Occipital lobe (tissue), 2 donors: Measurements from ENCODE around the gene LARP4B. TPM values are rescaled to one million over a fixed set of nuclear protein-coding genes. Genes with fewer than 3 reads are reported as not detected.
"Not testable (repeated sequence)": the region's sequence is repeated elsewhere in the genome, so short reads cannot be mapped to it uniquely, and the experiment has no call there.

Experiments used
- DNase-seq: peaks from one replicate; lab custom pipeline; 2025; lab: John Stamatoyannopoulos, UW
- total RNA-seq: library from RNA; depleted of rRNA; stranded (reverse); fragments of >200 nt; gene quantifications from one replicate; pipeline ENCODE4 v1.2.3, GENCODE V29; 2014

Gene LARP4B
- total RNA-seq, 1 donor from 2014 or later: 29.5 TPM

DNA sequence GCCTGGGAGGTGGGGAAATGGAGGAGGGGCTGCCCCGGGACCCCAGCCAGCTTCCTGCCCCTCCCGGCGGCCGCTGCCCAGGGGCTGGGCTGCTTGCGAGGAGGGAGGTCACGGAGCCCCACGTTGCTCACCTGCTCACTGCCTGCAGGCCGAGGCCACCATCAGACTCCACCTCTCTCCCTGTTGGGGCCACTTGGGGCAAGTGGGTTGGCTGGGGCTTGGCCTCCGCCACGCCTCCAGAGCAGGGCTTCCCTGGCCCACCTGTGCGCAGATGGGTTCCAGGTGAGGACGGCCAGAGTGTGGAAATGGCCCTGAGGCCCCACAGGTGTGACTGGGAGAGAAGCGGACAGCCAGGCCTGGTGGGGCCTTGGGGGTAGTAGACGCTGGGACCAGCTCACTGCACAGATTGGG, 159.3 kb downstream of the LARP4B start:
- DNase-seq: no peak

DNA sequence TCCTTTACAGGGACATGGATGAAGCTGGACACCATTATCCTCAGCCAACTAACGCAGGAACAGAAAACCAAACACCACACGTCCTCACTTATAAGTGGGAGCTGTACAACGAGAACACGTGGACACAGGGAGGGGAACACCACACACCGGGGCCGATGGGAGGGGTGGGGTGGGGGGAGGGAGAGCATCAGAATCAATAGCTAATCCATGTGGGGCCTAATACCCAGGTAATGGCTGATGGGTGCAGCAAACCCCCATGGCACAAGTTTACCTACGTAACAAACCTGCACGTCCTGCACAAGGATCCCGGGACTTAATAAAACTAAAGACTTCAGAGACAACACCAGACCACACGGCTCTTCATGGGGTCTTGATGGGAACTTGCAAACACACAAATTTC, 159.9 kb downstream of the LARP4B start:
- DNase-seq: no peak

DNA sequence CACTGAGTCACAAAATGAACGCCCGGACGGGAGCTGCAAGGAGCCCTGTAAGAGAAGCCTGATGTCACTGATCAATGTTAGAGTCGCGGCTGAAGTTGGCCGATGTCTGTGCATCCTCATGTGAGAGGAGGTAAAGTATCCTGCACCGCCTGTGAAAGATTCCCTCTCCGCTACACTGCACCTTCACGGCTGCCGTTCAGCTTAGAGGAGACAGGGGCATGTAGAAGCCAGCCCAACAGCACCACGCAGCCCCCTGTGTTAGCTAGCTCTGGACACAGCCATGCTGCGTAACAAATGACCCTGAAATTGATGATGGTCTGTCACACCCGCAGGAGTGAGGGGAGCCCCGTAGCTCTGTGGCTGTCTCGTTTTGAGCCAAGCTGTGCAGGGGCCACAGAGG, 160.5 kb downstream of the LARP4B start:
- DNase-seq: no peak

DNA sequence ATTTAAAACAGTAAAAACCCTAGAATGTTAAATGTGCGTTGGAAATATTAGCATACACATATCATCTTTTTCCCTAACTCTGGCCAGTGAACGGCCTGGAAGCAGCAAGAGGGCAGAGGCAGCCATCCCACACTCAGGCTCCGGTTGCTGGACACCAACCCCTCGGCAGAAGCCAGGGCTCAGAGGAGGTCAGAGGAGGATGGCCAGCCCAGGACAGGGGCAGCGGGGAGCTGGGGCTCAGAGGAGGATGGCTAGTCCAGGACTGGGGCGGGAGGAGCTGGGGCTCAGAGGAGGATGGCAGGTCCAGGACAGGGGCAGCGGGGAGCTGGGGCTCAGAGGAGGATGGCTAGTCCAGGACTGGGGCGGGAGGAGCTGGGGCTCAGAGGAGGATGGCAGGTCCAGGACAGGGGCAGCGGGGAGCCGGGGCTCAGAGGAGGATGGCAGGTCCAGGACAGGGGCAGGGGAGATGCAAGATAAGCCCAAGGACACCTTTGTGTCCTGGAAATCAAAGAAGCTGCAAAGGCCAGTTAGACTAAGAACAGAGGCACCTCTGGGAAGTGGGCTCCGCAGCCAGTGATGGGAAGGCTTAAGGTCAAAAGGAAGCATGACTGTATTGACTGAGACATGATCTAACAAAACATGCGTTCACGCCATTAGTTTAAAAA, 161.3 kb downstream of the LARP4B start:
- not testable (repeated sequence) for DNase-seq

DNA sequence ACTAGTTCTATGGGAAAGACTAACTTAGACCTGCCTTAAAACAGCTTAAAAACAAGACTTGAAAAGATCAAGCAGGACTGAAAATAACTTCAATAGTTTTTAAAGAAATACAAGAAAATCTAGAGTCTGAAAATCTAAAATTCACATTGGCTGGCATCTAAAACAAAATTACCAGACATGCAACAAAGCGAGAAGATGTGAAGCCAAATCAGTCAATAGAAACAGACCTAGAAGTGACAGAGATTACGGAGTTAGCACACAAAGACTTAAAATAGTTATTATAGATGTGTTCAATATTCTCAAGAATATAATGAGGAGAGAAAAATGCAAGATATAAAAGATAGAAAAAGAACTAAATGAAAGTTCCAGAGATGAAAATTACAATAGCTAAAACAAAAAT, 163.7 kb downstream of the LARP4B start:
- DNase-seq: no peak

DNA sequence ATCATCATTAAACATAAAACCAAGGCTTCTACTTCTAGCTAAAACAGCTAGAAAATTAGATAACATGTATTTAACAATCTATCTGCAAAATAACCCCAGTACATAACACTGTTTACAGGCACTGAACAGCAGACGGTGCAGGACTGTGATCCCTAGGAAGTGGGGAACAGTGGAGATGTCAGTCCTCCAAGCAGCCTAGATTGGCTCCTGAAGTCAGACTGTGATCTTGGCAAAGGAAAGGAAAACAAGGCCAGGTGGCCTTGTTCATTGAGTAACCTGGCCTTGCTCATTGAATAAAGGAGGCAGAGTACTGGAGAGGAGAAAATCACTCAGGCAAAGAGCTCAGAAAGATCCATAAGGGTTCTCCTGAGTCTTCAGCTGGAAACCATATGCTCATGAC, 164.3 kb downstream of the LARP4B start:
- no peak for DNase-seq

DNA sequence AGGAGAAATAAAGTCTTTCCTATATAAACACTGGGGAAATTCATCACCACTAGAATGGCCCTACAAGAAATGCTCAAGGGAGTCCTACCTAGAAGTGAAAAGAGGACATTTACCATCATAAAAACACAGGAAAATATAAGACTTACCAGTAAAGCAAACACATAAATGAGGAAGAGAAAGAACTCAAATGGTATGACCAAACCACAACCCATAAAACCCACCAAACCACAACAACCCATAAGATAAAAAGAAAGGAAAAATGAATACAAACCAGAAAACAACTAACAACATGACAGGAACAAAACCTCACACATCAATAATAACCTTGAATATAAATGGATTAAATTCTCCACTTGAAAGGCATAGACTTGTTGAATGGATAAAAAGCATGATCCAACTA, 170.1 kb downstream of the LARP4B start:
- DNase-seq: no peak

DNA sequence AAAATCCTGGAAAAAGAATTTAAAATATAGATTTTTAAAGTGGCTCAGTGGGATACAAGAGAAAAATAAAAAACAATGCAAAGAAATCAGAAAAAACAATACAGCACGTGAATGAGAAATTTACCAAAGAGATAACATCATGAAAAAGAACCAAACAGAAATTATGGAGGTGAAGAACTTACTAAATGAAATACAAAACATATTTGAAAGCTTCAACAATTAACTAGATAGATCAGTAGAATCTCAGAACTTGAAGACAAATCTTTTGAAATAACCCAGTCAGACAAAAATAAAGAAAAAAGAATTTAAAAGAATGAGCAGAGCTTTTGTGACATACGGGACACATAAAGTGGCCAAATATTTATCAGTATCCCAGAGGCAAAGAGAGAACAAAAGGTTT, 170.9 kb downstream of the LARP4B start:
- DNase-seq: no peak

DNA sequence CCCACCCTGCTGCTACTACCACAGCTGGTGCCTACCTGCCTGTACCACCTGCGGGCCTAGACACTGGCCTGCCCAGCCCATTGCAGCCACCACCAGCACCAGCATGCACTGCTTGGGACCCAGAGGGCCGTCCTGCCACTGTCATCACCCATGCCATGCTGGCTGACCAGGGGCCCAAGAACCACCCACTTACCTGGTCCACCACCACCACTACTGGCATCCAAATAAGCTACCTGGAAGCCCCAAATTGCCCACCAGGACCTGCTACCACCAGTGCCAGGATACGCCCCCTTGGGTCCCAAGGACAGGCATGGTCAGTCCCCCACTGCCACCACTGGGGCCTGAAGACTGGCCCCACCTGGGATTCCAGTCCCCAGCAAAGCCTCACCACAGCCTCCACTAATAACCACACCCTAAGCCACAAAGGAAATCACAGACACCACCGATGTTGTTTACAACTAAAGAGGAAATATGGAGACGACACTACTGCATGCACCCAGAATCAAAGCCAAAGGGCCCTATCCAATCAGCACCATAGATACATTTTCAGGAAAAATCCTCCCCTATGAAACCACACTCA, 171.5 kb downstream of the LARP4B start:
- DNase-seq: no peak

Other genes with a start within 250 kb of the LARP4B start
- 42.0 TPM for gene DIP2C, start 242.0 kb downstream of the LARP4B start, total RNA-seq
- 21.5 TPM for gene GTPBP4, start 56.7 kb upstream of the LARP4B start, total RNA-seq
- not detected for gene IDI2, start 94.2 kb upstream of the LARP4B start, total RNA-seq
- gene IDI1, start 117.4 kb upstream of the LARP4B start, total RNA-seq: 146 TPM
- gene WDR37, start 124.7 kb upstream of the LARP4B start, total RNA-seq: 37.9 TPM